DMS 273 (cell line): ENCODE measurements around the gene C10orf53.
A peak's percentile ranks its signal among the peaks of the same experiment; 100 is the strongest.
"Not testable (repeated sequence)": the region's sequence is repeated elsewhere in the genome, so short reads cannot be mapped to it uniquely, and the experiment has no call there.

ENCODE experiments used
- DNase-seq: peaks from one replicate; lab custom pipeline; 2025; ENCODE audit not compliant: unreplicated experiment; lab: John Stamatoyannopoulos, UW

The C10orf53 gene

DNA sequence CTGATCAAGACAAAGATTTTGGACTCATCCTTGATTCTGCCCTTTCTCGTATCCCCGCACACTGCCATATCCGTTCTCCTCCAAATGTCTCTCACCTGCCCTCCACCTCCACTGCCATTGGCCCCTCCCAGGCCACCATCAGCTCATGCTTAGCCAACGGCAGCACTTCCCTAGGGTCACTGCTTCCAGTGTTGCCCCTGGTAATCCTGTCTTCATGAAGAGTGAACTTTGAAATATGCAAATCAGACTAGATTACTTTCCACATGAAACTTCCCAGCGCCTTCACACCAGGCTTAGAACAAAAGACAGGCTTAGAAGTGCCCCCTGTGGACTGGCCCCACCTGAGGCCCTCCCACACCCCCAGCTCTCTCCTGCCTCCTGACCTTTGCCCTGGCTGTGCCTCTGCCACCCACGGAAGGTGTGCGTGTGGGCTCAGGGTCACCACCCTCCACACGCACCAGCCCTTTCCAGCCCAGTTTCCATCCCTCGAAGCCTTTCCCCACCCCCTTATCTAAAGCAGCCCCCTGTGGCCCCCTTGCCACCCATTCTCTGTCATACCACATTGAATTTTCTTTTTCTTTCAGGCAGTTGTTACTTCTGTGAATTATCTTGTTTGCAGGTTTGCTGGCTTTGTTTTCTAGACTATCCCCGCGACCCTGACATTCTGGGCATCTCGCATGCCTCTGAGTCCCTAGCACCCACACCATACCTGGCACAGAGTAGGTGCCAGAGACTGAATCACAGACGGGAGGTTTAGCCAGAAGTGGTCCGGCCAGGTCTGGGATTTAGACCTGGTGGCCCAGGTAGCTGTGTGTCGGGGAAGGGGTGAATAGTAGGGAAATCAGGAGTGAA is 26.8 kb upstream of the C10orf53 start:
- DNase-seq = no peak

GRCh38 chr10:49653273-49653929 is 26.1 kb upstream of the C10orf53 start:
- no peak for DNase-seq

DNA sequence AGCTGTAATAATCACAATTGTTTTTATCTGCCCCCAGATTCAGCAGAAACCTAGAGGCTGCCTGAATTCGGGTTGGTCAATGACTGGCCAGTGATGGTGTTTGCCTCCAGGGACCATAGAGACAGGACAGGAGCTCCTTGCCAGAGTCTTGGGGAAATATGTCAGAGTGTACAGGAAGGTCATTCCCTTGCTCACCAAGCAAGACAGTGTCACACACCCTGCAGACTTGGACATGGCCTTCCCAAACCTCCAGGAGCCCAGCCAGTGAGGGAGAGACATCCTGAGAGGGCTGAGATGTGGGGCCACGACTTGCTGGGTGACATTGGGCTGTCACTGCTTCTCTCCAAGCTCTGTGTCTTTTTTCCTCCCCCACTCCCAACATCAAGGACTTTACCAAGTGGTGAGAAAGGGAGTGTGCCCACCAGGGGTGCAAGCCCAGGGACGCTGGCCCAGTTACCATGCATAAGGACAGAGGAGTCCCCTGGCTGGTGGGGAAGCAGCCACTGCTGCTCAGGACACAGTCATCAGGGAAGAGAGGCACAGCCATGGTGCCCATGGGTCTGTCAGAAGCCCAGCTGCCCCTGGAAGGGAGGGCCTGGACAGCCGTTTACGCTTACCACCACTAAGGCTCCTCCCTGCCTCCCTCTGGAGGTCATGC is 25.3 kb upstream of the C10orf53 start:
- DNase-seq = no peak

DNA sequence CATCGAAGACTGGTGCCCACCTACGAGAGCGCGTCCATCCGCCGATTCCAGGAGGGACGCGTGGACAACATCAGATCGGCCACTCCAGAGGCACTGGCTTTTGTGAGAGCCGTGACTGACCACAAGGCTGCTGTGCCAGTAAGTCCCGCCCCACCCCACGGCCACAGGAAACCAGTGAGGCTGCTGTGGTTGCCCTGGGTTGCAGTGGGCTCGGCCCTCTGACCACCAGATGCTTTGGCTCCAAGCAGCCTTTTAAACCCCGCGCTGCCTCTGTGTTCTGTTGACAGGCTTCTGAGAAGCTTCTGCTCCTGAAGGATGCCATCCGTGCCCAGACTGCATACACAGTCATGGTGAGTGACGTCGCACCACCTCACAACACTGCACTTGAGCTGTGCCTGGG is 24.4 kb upstream of the C10orf53 start:
- DNase-seq = no peak

DNA sequence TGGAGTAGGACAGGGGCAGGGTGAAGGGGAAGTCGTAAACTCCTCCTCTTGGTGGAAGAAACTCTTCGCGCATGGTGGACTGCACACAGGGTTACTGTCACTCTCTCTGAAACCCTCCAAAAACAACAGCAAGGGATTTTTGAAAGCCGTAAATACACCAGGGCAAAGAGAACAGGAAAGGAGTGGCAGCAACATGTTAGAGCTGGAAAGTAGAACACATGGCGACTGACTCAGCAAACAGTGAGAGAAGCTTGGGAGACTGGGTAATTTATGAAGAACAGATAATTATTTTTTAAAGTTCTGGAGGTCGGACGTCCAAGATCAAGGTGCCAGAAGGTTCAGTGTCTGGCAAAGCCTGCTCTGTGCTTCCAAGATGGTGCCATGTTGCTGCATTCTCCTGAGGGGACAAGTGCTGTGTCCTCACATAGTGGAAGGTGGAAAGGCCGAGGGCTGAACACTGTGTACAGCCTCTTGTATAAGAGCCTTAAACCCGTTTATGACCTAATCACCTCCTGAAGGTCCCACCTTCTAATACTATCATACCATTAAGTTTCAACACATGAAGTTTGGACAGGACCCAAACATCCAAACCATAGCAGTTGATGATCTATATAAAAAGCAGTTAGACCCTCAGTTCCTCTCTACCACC is 22.5 kb upstream of the C10orf53 start:
- DNase-seq = no peak

GRCh38 chr10:49657606-49658005 is 21.8 kb upstream of the C10orf53 start:
- no peak for DNase-seq

DNA sequence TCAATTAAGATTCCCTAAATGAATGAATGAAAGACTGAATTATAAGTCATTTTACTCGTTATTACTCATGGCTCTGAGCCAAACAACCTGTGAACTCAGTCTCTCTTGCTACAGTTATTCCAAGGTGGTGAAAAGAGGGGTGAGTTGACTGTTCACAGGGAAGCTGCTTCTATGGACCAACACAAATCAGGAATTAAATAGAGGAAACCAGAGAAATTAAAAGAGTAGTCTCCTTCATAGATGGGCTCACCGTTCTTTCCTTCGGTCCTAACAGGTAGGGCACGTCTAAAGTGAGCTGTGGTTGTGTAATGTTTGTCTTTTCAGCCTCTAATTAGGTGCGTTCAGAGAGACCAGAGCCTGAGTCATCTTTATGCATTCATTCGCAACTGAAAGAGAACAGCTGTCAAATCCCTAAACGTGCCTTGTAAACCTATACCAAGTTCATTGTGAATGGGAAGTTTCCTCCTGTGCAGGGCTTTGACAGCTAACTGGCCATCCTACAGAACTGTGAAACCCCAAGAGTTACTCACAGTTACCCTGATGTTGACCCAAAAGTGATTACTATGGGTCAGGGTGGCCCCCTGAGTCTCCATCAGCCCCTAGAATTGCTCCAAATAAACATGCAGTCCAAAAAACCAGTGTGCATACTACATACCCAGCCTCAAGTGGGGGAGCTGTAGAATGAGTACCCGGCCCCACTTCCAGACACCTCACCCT is 18.2 kb upstream of the C10orf53 start:
- no peak for DNase-seq

- no peak for DNase-seq
Measured at GRCh38 chr10:49662169-49662830, 17.2 kb upstream of the C10orf53 start.

- DNase-seq = no peak
Measured at GRCh38 chr10:49663596-49663995, 15.9 kb upstream of the C10orf53 start.

GRCh38 chr10:49664006-49664841 is 15.2 kb upstream of the C10orf53 start:
- DNase-seq = no peak

DNA sequence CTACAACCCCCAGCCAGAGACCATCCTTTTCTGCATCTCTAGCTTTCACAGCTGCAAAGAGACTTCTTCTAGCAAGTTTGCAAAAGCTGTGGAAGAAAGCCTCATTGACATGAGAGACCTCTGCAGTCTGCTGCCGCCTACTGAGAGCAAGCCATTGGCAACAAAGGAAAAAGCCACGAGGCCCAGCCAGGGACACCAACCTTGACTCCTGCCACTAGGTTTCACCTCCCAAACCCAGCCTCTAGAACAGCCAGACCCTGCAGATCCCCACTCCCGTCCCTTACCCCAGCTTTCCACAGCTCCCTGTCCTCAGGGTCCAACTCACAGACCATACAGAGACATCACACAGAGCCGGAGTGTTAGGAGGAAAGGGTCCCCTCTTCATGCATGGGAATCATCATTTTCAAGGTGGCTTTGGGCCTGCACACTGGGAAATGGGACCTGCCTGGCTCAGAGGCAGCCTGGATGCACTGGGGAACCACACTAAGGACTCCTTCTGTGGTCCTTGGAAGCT is 14.6 kb upstream of the C10orf53 start:
- no peak for DNase-seq

DNA sequence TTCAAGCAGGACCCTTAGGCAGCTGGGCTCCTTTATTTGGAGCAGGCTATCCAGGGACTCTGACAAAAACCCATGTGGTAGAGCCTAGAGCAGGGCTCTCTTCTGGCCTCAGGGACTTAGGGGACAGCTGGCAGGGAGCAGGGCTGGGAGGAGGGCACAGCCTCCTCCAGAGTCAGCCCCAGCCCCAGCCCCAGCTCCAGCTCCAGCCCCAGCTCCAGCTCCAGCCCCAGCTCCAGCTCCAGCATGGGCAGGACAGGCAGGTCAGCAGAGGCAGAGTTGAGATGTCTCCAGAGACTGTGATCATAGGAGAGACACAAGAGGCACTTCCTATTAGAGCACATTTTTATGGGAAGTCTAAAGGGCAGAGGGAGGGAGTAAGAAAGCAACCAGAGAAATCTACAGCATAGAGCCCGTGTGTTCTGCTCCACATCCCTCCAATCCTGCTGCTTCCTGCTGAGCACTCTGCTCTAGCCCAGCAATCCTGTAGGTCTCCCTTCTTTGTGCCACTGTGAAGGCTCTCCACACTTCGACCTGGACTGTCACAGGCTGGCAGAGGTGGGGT is 13.3 kb upstream of the C10orf53 start:
- DNase-seq = peak; percentile 29

DNA sequence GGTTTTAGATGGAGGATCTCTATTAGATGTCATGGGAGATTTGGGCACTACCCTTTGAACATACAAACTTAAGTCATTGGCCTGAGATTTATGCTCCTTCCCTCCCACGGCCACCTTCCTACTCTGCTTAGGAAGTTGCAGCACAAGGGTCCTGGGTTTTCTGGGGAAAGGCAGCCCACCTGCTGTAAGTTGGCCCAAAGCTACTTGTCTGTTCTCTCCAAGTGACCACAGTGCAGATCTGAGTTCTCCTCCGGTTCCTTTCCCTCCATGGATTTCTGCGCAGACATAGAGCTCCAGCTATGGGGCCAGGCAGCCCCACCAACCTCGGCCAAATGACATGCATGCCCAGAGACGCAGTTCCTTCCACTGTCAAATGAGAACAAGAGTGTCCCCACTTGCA is 12.8 kb upstream of the C10orf53 start:
- DNase-seq = no peak

DNA sequence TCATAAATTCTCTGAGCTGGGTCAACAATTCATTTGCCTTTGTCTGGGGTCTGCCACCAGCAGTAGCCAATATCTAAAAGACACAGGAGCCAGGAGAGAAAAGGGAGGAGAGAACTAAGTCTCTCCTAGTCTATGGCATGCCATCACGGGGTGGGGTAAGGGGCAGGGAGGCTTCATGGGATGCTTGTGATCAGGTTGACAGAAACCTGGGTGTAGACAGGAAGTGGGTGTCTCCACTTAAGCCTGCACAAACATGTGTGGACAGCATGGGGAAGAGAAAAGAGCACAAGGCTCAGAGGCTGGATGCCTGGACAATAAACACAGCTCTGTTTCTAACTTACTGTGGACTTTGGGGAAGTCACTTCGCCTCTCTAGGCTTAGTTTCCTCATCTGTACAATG is 11.5 kb upstream of the C10orf53 start:
- DNase-seq = no peak

- DNase-seq = no peak
Measured at GRCh38 chr10:49668684-49669083, 10.8 kb upstream of the C10orf53 start.

GRCh38 chr10:49678827-49679479 is 498 bp upstream of the C10orf53 start:
- peak; percentile 14 for DNase-seq

DNA sequence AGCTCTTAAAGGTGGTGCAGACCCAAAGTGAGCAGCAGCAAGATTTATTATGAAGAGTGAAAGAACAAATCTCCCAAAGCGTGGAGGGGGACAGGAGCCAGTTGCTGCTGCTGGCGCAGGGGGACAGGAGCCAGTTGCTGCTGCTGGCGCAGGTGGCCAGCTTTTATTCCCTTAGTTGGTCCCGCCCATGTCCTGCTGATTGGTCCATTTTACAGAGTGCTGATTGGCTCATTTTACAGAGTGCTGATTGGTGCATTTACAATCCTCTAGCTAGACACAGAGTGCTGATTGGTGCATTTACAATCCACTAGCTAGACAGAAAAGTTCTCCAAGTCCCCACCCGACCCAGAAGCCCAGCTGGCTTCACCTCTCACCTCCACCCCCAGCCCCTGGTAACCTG is 3.0 kb downstream of the C10orf53 start:
- not testable (repeated sequence) for DNase-seq

- no peak for DNase-seq
Measured at GRCh38 chr10:49682879-49683278, 3.4 kb downstream of the C10orf53 start.
